Choroid plexus epithelial cell (primary cell): ENCODE measurements around the gene MYL12A.

Experiments
- DNase-seq: peaks from one replicate; pipeline ENCODE4 v3.0.0-alpha.2; 2010; ENCODE audit warnings: low read depth
- H3K4me3 ChIP-seq: 2 replicates; pipeline ENCODE4 v1.5.1; 2011; ENCODE audit warnings: low read depth, mild to moderate bottlenecking, control low read depth, low read length, moderate library complexity
- CTCF ChIP-seq: conservative IDR thresholded peaks from 2 replicates; pipeline ENCODE4 v1.5.1; 2011; ENCODE audit warnings: low read depth, mild to moderate bottlenecking, control low read depth, inconsistent platforms, low read length, moderate library complexity

Gene MYL12A

GRCh38 chr18:3211236-3211992 lies 36.2 kb upstream of the MYL12A start:
- no peak for TF ChIP-seq CTCF
- H3K4me3 ChIP-seq: no peak overlapping the region
- peak; percentile 82 for DNase-seq

DNA sequence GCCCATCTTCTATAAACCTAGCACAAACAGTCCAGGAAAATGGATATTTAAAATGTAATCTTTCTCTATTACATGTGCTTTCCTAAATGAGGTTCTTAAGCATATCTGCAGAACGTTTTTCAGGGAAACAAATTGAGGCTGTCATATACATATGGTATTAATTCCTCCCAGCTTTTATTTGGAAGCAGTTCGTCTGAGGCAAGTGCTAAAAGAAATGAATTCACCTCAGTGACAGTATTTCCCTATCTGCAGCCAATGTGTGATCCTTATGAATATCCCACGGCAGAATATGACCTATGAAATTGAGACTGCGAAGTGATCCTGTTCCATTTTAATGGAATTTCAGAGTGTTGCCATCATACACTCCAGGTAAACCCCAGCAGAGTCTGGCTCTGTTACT lies 34.9 kb upstream of the MYL12A start:
- DNase-seq: no peak
- TF ChIP-seq CTCF: no peak
- H3K4me3 ChIP-seq: no peak overlapping the region

DNA sequence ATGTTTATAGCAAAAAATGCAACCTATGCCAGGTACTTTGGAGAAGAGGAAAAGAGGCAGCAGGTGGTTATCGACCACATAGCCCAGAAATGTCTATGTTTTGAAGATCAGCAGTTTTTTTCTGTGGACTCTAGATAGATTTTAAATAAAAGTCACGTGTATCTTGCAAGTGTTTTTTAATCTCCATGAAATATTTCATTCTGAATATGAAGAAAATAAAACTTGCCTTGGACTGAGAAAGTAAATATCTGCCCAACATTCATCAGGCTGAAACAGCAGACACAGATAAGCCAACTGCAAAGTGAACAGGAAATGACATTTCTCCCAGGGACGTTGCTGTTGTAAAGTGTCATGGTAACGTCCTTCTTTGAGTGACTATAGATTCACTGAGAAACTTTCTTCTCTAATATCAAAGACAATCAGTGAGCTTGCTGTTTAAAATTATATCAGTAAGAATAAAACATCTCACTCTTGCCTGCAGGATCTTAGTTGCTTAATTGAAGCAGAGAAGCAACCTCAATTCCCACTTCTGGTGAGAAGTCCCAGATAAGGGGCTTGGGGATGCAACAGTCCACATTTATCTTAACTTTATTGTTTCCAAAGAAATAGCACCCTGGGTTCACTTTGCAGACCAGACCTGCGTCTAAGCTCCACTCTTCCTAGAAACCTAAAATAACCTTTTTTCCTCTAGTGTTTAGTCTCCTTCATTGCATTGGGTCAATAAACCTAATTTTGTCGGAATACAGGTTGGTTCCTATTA lies 34.1 kb upstream of the MYL12A start:
- no peak for TF ChIP-seq CTCF
- peak; percentile 33 for DNase-seq
- H3K4me3 ChIP-seq: no peak overlapping the region

GRCh38 chr18:3214855-3215637 lies 32.6 kb upstream of the MYL12A start:
- no peak for DNase-seq
- H3K4me3 ChIP-seq: no peak overlapping the region
- TF ChIP-seq CTCF: no peak

GRCh38 chr18:3216987-3217386 lies 30.6 kb upstream of the MYL12A start:
- DNase-seq: no peak

More at GRCh38 chr18:3216987-3217386, 30.6 kb upstream of the MYL12A start:
- H3K4me3 ChIP-seq: no peak overlapping the region
- TF ChIP-seq CTCF: no peak
